Common myeloid progenitor, CD34-positive (primary cell): ENCODE results near the gene SHQ1.
A peak's percentile ranks its signal among the peaks of the same experiment; 100 is the strongest.

Experiments used
- CTCF ChIA-PET: fragments of 350-600 bp; sonication (Branson Sonifier 250); formaldehyde crosslinking; loops from one replicate; lab custom pipeline; 2021; ENCODE audit warnings: antibody characterized with exemption; lab: Charles Lee
- POLR2A ChIA-PET: fragments of 350-600 bp; sonication (Branson Sonifier 250); formaldehyde crosslinking; loops from one replicate; lab custom pipeline; 2021; ENCODE audit warnings: antibody characterized with exemption; lab: Charles Lee
- DNase-seq, 3 donors: peaks; one replicate each; pipeline versions ENCODE4 v3.0.0 to v3.0.0-alpha.2; 2013
- H3K27ac ChIP-seq, 2 experiments: 1 replicate in 1 of 2; 2 replicates in 1 of 2; pipeline ENCODE4 v1.7.0; 2013; ENCODE audit warnings: inconsistent platforms in 2 of 2, low read length in 2 of 2, mild to moderate bottlenecking in 2 of 2, low read depth in 1 of 2, moderate library complexity in 1 of 2; ENCODE audit not compliant: severe bottlenecking in 2 of 2, insufficient read depth in 1 of 2, poor library complexity in 1 of 2
- H3K27me3 ChIP-seq, 5 experiments: replicated peaks in 2 of 5; 1 replicate in 3 of 5; 2 replicates in 2 of 5; pipeline versions ENCODE4 v1.6.1 to v1.7.0; 2013; ENCODE audit warnings: low read length in 4 of 5, mild to moderate bottlenecking in 2 of 5, moderate library complexity in 2 of 5, inconsistent platforms in 1 of 5; ENCODE audit not compliant: insufficient read depth in 5 of 5, control insufficient read depth in 4 of 5
- H3K36me3 ChIP-seq, 4 experiments: 1 replicate in 2 of 4; 2 replicates in 2 of 4; pipeline versions ENCODE4 v1.6.1 to v1.7.0; 2013; ENCODE audit warnings: low read length in 3 of 4, control low read depth in 1 of 4, mild to moderate bottlenecking in 1 of 4; ENCODE audit not compliant: control insufficient read depth in 4 of 4, insufficient read depth in 4 of 4
- H3K4me1 ChIP-seq, 4 experiments: 1 replicate in 3 of 4; 2 replicates in 1 of 4; pipeline versions ENCODE4 v1.6.1 to v1.7.1; 2013; ENCODE audit warnings: low read length in 3 of 4, mild to moderate bottlenecking in 3 of 4, control low read depth in 1 of 4, inconsistent platforms in 1 of 4, moderate library complexity in 1 of 4; ENCODE audit not compliant: control insufficient read depth in 4 of 4, insufficient read depth in 4 of 4; ENCODE audit errors: control extremely low read depth in 1 of 4
- H3K4me3 ChIP-seq, 7 experiments: 1 replicate in 4 of 7; 2 replicates in 3 of 7; pipeline versions ENCODE4 v1.5.1 to v1.7.0; 2013; ENCODE audit warnings: mild to moderate bottlenecking in 7 of 7, low read length in 6 of 7, moderate library complexity in 6 of 7, inconsistent platforms in 2 of 7, low read depth in 2 of 7, control low read depth in 1 of 7; ENCODE audit not compliant: insufficient read depth in 4 of 7, control insufficient read depth in 1 of 7; ENCODE audit errors: extremely low read depth in 1 of 7
- H3K9me3 ChIP-seq, 5 experiments: 1 replicate in 4 of 5; 2 replicates in 1 of 5; pipeline versions ENCODE4 v1.6.1 to v1.7.1; 2013; ENCODE audit warnings: low read length in 4 of 5, mild to moderate bottlenecking in 2 of 5, inconsistent platforms in 1 of 5, low read depth in 1 of 5, moderate library complexity in 1 of 5; ENCODE audit not compliant: control insufficient read depth in 4 of 5, insufficient read depth in 2 of 5; ENCODE audit errors: control extremely low read depth in 1 of 5
- WGBS: methylation state at CpG from one replicate; pipeline ENCODE4 v1.1.5; 2013; ENCODE audit not compliant: insufficient coverage; 5-methylcytosine and 5-hydroxymethylcytosine counted together

The SHQ1 gene

DNA sequence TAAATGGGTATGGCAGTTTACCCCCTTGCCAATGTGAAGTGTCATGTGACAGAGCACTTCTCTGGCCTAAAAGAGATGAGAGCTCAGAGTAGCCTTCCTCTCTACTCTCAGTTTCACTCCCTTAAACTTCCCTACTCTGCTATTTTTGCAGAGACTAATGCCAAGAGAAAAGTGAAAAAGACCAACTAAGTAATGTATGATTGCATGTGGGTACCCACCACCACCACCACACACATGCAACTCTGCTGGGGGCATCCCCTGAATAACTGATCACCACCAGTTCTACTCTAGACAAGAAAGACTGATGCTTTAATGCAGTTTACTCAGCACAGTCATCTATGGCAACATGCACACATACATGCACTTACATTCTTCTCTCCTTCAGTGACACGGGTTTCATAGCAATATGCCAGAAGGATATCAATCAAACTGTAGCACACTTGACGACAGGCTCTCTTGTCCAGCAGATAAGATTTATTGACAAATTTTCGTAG lies 31.3 kb downstream of the SHQ1 start:
- no peaks in the 10 kb centered on the region for H3K27me3 ChIP-seq
- no peak overlapping the region for H3K4me3 ChIP-seq
- no peaks in the 10 kb centered on the region for H3K9me3 ChIP-seq
- peak in 2 of 3 donors; percentile 59 to 64 for DNase-seq
- H3K27ac ChIP-seq: no peak overlapping the region
- POLR2A ChIA-PET: no interaction called here
- CTCF ChIA-PET: interaction anchor here (0.6 to 2.3 kb wide), 4 partner anchors 10 to 189 kb away, joined by 3 to 15 read pairs (median 5); no protein-coding TSS in a partner anchor
- H3K4me1 ChIP-seq: peaks cover 24 to 48% (median 40%) of the 10 kb centered on the region in 4 experiments
- 51% methylated on average over 3 of the region's 3 CpGs for WGBS
- H3K36me3 ChIP-seq: peaks cover 0 to 12% (median 4%) of the 10 kb centered on the region in 4 experiments

DNA sequence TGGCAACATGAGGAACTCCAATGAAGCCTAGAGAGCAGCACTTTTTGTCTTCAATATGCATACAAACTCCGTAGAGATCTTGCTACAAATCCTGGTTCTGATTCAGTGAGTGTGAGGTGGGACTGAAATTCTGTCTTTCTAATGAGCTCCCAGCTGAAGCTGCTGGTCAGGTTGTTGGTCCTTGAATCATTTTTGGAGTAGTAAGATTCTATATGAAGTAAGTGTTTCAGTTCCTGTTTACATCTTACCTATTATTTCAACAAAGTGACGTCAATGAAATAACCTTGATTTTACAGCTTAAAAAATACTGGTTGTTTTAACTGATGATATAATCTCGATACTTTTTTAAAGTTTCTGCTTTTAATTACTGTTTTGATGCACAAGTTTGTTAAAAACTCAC lies 33.9 kb downstream of the SHQ1 start:
- DNase-seq: no peak
- POLR2A ChIA-PET: no interaction called here
- 100% methylated on average over 1 of the region's 3 CpGs for WGBS

DNA sequence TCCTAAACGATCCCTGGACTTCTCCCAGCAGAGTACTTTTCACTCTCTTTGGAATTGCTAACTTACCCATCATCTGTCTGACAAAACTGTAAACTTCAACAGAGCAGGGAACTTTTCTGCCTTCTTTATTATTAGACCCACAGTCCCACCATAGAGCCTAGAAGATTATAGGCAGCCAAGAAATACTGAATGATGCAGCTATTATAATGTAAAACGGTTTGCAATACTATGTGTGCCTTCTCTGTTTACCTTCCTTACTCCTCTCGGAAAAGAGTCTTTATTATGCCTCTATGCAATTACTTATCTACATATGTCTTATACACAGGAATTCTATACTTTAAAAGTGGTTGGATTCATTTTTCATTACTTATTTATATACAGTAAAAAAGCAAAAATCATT lies 36.0 kb downstream of the SHQ1 start:
- peaks cover 2 to 21% (median 4%) of the 10 kb centered on the region in 4 experiments for H3K36me3 ChIP-seq
- H3K9me3 ChIP-seq: no peaks in the 10 kb centered on the region
- 100% methylated on average over 1 of the region's 3 CpGs for WGBS
- no peak overlapping the region for H3K27ac ChIP-seq
- peaks cover 0 to 11% (median 5%) of the 10 kb centered on the region in 4 experiments for H3K4me1 ChIP-seq
- H3K4me3 ChIP-seq: no peak overlapping the region
- no peaks in the 10 kb centered on the region for H3K27me3 ChIP-seq
- CTCF ChIA-PET: interaction anchor here (0.8 to 1.7 kb wide), 2 partner anchors 10 to 44 kb away, joined by 3 to 11 read pairs; no protein-coding TSS in a partner anchor
- no peak for DNase-seq
- POLR2A ChIA-PET: no interaction called here

More for the DNA sequence above, 33.9 kb downstream of the SHQ1 start:
- H3K9me3 ChIP-seq: no peaks in the 10 kb centered on the region
- H3K36me3 ChIP-seq: peaks cover 0 to 17% (median 4%) of the 10 kb centered on the region in 4 experiments
- H3K4me1 ChIP-seq: peaks cover 2 to 27% (median 17%) of the 10 kb centered on the region in 4 experiments
- H3K27me3 ChIP-seq: no peaks in the 10 kb centered on the region
- no peak overlapping the region for H3K4me3 ChIP-seq
- CTCF ChIA-PET: interaction anchor here (1.3 to 1.5 kb wide), 2 partner anchors 13 to 148 kb away, joined by 4 to 8 read pairs; no protein-coding TSS in a partner anchor
- H3K27ac ChIP-seq: no peak overlapping the region

DNA sequence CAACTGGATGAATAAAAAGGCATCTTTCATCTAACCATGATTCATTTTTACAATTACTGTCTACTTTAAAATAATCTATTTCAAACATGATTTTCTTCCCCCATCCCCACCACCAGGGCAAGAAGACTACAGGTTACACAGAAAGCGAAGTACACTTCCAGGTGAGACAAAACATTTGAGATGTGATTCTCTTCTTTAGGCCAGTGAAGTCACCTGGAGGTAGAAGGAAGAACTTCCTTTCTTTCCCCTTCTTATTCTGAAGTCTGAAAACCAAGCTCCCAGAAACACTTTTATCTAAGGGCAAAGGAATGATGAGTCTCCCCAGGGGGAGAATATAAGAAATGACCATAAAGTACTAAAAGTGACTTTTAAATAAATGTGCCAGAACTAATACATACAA lies 36.7 kb downstream of the SHQ1 start:
- H3K4me1 ChIP-seq: peaks cover 0 to 4% (median 3%) of the 10 kb centered on the region in 4 experiments
- no peak for DNase-seq
- ChIA-PET CTCF (interaction anchor here (0.8 to 1.8 kb wide), 4 partner anchors 44 to 936 kb away, joined by 3 to 6 read pairs (median 3); no protein-coding TSS in a partner anchor), POLR2A (no interaction called here)
- WGBS: 100% methylated on average over 1 of the region's 1 CpG
- no peaks in the 10 kb centered on the region for H3K9me3 ChIP-seq
- H3K27ac ChIP-seq: no peak overlapping the region
- H3K27me3 ChIP-seq: no peaks in the 10 kb centered on the region
- no peak overlapping the region for H3K4me3 ChIP-seq
- H3K36me3 ChIP-seq: peaks cover 2 to 21% (median 4%) of the 10 kb centered on the region in 4 experiments

DNA sequence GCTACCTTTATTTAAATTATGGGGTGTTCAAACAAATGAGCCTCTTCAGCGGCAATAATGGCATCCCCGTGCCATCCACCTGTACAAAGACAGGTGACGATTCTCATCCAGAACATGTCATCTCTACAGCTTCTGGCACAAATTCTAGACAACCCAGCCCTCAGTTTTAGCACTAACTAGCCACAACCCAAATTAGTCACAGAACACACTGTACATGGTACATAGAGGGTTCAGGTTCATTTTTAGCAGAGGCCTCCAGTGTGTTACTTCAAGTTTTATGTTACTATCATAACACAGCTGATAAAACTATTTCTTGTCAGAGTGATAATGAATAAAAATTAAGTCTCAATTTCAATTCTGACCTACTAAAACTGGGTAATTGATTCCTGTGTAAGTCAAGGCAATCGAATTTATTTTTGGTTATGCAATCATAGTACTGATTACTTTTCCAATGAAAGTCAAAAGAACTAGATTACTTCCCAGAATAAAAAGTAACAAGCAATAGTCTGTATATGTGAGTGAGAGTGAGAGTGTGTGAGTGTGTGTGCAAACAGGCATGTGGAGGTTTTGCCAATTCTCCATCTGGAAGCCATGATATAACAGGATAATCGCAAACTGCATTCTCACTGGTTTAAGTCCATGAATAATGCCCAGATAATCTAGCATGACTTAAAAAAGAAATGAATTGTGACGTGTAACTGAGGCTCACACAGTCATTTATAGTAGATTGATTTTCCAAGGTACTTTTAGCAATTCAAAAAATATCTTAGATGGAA lies 37.4 kb downstream of the SHQ1 start:
- 100% methylated on average over 4 of the region's 6 CpGs for WGBS
- Histone ChIP-seq H3K4me1 (peaks cover 0 to 4% (median 3%) of the 10 kb centered on the region in 4 experiments), H3K36me3 (peaks cover 2 to 21% (median 4%) of the 10 kb centered on the region in 4 experiments), H3K9me3 (no peaks in the 10 kb centered on the region), H3K27ac (no peak overlapping the region), H3K4me3 (no peak overlapping the region), H3K27me3 (no peaks in the 10 kb centered on the region)
- no peak for DNase-seq
- CTCF ChIA-PET: interaction anchor here (1.0 to 1.8 kb wide), 4 partner anchors 8 to 935 kb away, joined by 3 to 6 read pairs (median 3); no protein-coding TSS in a partner anchor
- POLR2A ChIA-PET: no interaction called here

DNA sequence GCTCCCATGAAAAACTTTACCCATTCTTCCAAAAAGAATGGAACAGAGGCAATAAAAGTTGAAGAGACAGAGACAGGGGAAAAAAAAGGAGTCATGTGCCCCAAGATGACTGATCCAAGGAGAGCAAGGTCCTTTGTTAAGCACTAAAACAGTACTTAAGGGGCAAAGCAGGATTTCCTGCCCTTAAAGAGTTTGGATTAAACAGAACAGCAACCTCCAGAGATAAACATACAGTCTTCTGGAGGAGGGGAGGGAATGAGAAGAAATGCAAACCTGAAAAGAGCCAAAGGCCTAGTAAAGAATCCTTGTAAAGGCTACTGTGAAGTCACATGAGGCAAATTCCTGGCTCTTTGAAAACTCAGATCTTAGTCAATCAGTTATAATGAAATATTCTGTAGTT lies 38.2 kb downstream of the SHQ1 start:
- POLR2A ChIA-PET: no interaction called here
- no peak for DNase-seq
- Histone ChIP-seq H3K4me3 (no peak overlapping the region), H3K4me1 (peaks cover 0 to 4% (median 3%) of the 10 kb centered on the region in 4 experiments), H3K36me3 (peaks cover 2 to 20% (median 4%) of the 10 kb centered on the region in 4 experiments), H3K9me3 (no peaks in the 10 kb centered on the region), H3K27me3 (no peaks in the 10 kb centered on the region), H3K27ac (no peak overlapping the region)
- CTCF ChIA-PET: interaction anchor here (1.0 to 1.8 kb wide), 3 partner anchors 9 to 144 kb away, joined by 3 to 6 read pairs (median 3); no protein-coding TSS in a partner anchor
